ENCODE measurements around the gene SMTNL1.
A peak's percentile ranks its signal among the peaks of the same experiment; 100 is the strongest.

Gene SMTNL1

DNA sequence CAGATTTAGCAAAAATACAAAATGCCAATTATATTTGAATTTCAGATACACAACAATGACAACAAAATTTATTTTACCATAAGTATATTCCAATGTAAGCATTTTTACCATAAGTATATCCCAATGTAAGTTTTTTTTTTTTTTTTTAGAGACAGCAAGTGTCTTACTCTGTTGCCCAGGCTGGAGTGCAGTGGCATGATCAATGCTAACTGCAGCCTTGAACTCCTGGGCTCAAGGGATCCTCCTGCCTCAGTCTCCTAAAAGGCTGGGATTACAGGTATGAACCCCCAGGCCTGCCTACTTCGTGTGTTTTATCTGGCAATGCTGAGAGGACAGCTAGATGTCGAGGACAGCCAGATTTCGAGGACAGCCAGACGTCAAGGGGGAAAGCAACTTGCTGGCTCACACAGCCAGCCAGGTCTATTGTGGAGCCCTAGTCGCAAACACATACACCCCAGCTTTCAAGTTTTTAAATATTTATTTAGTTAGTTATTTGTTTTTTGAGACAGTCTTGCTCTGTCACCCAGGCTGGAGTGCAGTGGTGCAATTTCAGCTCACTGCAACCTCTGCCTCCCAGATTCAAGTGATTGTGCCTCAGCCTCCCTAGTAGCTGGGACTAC, 59.0 kb downstream of the SMTNL1 start:
- no peak for DNase-seq

DNA sequence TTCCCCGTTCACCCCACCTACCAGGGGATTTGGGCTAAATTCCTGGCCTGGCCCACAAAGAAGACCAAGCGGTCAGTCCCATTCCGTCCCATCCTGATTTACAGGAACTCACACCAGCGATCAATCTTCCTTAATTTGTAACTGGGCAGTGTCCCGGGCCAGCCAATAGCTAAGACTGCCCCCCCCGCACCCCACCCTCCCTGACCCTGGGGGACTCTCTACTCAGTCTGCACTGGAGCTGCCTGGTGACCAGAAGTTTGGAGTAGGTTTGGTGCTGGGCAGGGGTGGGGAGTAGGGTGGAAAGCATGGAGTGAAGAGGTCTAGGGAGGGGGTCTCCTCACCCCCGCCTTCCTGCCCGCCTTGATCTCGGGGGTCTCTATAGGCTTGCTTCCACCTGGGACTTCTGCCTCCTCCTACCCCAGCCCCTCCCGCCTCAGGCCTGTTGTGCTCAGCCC, 60.1 kb downstream of the SMTNL1 start, which contains the start of gene SERPING1:
SERPING1 (plus strand) TSS at position 225 of the 455 bp plus-strand sequence. CDS start 586 bp downstream, outside the sequence.
- DNase-seq: no peak

DNA sequence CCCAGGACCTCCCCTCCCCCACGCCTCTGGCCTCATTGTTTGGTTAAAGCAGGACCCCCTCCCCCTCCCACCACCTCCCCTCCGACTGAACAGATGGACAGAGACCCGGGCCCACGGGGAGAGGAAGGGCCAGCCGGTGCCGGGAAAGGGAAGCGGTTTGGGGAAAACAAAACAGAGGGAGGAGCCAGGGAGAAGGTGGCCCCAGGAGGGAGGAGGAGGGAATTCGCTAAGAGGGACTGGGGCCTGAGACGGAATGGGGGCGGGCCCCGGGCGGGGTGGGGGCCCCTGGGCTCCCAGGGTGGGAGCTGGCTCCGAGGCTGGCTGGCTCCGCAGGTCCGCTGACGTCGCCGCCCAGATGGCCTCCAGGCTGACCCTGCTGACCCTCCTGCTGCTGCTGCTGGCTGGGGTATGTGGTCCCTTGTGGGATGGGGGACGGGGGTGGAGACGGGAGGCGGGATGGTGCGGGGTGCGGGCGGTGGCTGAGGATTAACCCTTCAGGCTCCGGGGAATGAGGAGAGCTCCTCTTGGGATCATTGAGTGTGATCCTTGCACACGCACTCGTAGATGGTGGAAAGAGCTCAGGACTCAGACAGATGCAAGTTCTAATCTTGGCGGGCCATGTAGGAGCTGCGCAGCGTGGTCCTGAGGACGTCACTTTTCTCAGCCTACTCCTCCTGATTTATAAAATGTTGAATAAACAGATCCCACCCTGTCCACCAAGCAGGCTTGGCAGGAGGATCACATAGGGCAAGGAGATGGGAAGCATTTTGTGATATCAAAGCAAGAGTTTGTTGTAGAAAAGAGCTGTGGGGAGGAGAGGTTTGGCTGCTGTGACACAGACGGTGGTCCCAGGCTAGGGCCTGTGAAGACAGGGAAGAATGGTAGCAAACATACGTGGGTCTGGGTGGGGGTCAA, 60.8 kb downstream of the SMTNL1 start:
- DNase-seq: peak; percentile 55

DNA sequence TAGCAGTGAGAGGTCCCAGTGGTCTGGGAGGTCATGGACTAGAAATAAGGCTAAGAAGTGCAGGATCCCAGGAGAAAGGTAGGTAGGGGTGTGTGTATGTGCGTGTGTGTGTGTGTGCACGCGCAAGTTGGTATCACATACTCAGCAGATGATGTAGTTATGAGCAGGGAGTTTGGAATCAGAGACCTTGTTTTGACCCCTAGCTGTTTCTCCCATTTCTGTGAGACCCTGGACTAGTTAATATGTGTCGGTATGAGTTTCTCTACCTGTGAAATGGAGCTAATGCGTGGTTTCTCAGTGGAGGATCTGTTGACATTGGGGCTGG, 61.4 kb downstream of the SMTNL1 start:
- DNase-seq: peak; percentile 50

DNA sequence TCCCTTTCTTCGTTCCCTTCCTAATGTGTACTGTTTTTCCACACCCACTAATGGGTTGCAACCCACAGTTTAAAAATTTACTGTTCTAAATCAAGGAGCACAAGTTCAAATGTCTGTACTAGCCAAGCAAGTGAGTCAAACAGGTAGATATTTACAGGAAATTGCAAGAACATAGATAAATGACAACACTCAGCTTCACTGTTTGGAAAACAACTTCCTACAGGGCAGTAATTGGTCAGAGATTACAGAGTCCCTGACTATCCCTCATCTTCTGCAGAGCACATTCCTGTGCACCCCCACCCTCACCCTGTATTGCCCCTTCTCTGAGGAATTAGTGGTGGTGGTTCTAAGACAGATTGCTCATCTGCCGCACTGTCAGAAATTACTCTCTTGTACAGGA, 62.0 kb downstream of the SMTNL1 start:
- no peak for DNase-seq

Measured in fibroblast of skin of abdomen (primary cell).